Fibroblast of skin of left biceps (primary cell): ENCODE measurements around the gene ZNF888.
A peak's percentile ranks its signal among the peaks of the same experiment; 100 is the strongest.
"Not testable (repeated sequence)": the region's sequence is repeated elsewhere in the genome, so short reads cannot be mapped to it uniquely, and the experiment has no call there.

Experiments used
- DNase-seq, 2 experiments: peaks; one replicate each; pipeline ENCODE4 v3.0.0-alpha.2; 2013; ENCODE audit warnings: low read depth in 2 of 2

ZNF888 gene

DNA sequence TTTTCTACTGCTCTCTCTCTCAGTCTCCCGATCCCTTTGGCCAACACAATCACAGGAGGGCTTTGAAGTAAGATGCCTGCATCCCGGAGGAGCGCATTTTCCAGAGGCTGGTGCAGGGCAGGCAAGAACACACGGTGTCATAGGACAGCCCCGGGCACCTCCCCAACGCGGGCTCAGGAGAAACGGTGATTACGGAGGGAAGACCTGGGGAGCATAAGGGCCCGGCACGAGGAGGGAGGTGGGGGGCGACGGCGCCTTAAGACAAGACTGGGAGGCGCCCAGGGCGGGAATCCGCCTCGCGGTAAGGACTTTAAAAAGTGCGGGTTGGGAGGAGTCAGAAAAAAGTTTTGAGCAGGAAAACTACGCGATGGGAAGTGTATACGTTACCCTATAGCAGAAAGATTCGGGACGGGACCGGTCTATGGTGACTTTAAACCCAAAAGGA lies 18.7 kb upstream of the ZNF888 start:
- no peak for DNase-seq

DNA sequence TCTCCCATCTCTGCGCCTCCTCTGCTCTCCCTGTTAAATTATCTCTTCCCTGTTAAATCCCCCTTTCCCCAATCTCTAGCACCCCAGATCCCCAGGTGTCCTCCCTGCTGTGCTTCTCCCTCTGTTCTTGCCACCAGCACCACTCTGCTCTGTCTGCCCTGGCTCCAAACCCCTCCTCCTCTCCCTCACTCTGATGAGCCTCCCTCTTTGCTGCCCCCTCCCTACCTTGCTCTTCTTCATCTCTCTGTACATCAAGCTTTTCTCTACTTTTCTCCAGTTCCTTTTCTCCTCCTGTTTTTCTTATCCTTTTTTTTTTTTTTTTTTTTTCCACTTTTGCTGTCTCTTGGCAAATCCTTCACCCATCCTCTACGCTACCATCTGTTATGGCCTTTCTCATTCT lies 18.3 kb upstream of the ZNF888 start:
- not testable (repeated sequence) for DNase-seq

DNA sequence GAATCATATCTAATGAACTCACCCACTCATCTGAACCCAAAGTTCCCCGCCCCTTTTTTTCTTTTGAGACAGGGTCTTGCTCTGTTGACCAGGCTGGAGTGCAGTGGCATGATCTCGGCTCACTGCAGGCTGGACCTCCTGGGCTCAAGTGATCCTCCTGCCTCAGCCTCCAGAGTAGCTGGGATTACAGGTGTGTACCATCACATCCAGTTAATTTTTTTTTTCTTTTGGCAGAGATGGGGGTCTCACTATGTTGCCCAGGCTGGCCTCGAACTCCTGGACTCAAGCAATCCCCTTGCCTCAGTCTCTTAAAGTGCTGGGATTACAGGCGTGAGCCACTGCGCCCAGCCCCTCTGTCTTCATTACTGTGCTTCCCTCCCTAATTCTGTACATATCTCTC lies 17.7 kb upstream of the ZNF888 start:
- DNase-seq: not testable (repeated sequence)

- DNase-seq: no peak
Measured at GRCh38 chr19:52938761-52939160, 15.5 kb upstream of the ZNF888 start.

DNA sequence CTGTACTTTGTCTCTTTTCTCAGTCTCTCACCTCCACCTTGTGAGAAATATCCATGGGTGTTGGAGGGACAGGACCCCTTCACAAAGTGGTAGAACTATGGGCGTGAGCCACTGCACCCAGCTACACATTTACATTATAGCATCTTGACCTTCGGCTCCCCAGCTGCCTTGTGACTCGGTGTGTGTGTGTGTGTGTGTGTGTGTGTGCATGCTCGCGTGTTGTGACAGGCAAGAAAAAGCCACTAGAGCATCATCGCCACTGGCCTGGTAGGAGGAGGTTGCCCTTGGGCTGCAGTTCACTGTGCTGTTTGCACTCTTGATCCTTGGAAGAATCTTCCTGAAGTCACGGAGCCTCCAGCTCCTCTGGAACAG lies 13.7 kb upstream of the ZNF888 start:
- no peak for DNase-seq

GRCh38 chr19:52936151-52936953 lies 13.1 kb upstream of the ZNF888 start:
- no peak for DNase-seq

DNA sequence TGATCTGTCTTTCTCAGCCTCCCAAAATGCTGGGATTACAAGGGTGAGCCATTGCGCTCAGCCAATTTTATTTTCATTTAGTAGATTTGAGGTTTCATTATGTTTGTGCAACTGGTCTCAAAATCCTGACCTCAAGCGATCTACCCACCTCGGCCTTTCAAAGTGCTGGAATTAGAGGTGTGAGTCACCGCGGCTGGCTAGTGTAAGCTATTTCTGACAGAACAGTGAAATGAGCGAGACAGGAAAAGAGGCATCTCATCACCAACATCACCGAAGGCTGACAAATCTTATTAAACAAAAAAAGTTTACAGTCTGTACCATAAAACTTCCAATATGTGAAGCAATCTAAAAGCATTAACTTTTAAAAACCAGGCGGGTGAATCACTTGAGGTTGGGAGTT lies 12.2 kb upstream of the ZNF888 start:
- no peak for DNase-seq

- DNase-seq: not testable (repeated sequence)
Measured at GRCh38 chr19:52924641-52925040, 1.4 kb upstream of the ZNF888 start.

GRCh38 chr19:52923778-52924593 lies 758 bp upstream of the ZNF888 start:
- no peak for DNase-seq

GRCh38 chr19:52917531-52917930 lies 5.7 kb downstream of the ZNF888 start:
- no peak for DNase-seq

DNA sequence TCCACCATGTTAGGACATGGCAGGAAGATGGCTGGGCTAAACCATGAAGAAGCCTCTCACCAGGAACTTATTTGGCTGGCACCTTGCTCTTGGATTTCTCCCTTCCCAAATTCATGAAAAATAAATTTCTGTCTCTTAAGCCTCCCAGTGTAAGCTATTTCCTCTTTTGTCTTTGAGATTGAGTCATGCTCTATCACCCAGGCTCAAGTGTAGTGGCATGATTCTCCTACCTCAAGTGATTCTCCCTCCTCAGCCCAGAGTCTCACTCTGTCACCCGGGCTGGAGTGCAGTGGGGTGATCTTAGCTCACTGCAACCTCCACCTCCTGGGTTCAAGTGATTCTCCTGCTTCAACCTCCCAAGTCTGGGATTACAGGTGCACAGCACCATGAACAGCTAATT lies 12.6 kb downstream of the ZNF888 start:
- DNase-seq: no peak

- DNase-seq: not testable (repeated sequence)
Measured at GRCh38 chr19:52904052-52904780, 19.0 kb downstream of the ZNF888 start.

GRCh38 chr19:52901842-52902241 lies 21.4 kb downstream of the ZNF888 start:
- no peak for DNase-seq

DNA sequence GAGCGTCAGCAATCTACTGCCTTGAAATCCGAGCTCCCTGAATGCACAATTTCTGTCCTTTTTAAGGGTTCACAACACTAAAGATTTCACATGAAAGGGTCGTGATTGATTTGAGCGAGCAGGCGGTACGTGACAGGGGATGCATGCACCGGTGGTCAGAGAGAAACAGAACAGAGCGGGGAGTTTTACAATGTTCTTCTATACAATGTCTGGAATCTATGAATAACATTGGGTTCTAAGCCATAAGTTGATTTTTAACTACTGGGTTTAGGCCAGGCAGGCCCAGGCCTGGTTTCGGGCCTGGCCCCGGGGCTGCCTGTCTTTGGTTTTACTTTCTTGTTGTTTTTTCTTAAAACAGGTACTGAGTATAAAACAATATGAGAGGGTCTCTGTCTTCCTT lies 24.6 kb downstream of the ZNF888 start:
- not testable (repeated sequence) for DNase-seq

- no peak for DNase-seq
Measured at GRCh38 chr19:52898101-52898500, 25.1 kb downstream of the ZNF888 start.

GRCh38 chr19:52897138-52897935 lies 25.9 kb downstream of the ZNF888 start, which contains the start of gene ZNF320:
Gene ZNF320 (minus strand): TSS chr19:52897635. CDS start chr19:52890255, 7,380 bp downstream.
- DNase-seq: peak; percentile 74 to 76

DNA sequence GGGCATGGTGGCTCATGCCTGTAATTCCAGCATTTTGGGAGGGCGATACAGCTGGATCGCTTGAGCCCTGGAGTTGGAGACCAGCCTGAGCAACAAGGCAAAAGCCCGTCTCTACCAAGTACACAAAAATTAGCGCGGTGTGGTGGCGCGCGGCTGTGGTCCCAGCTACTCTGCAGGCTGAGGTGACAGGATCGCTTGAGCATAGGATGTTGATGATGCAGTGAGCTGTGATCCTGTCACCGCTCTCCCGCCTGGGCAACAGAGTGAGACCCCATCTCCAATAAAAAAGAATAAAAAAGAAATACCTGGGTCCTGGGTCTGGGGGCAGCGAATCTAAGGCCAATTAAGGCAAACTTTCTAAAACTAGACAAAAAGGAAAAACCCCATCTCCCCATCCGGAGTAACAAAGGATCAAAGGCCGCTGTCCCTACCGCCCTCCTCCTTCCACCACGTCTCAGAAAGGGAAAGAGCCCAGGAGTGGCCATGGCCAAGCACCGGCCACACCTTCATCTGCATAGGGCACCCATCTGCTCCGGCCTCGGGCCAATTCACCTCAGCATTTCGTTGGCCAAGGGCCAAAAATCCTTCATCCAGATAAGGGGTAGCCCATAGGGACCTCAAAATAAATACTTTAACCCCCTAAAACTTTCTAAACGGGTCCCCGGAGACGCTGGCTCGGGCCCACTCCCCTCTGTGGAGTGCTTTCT lies 26.6 kb downstream of the ZNF888 start:
- no peak for DNase-seq

GRCh38 chr19:52891336-52891735 lies 31.9 kb downstream of the ZNF888 start:
- DNase-seq: no peak

DNA sequence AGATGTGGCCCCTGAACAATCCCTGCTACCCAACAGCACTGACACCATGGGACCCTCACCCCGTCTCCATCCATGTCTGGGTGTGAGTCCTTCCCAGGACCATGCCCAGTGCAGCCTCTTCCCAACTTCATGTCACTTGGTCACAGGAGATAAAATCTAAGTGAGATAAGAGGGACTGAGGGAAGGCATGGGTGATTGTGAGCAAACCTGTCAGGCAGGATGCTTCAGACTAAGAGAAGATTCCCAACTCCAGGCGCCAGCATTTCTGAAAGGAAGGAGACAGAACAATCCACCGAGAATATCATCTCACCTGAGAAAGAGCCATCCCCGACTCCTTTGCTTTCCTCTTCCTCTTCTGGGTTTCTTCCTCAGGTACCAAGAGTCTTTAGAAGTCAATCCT lies 33.3 kb downstream of the ZNF888 start:
- DNase-seq: no peak

DNA sequence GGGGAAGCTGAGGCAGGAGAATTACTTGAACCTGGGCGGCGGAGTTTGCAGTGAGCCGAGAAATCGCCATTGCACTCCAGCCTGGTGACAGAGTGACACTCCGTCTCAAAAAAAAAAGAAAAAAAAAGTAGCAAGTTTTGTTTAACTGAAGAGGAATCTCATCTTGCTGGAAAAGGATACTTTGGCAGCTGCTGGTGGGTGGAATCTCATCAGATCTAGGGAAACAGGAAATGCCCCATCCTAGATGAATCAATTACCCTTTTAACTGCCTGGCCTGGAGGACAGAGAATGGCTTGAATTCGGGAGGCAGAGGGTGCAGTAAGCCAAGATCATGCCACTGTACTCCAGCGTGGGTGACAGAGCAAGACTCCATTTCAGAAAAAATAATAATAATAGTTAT lies 34.2 kb downstream of the ZNF888 start:
- DNase-seq: no peak

GRCh38 chr19:52880895-52881389 lies 42.3 kb downstream of the ZNF888 start:
- DNase-seq: no peak
